ENCODE measurements around the gene RPL13. TPM values are rescaled to one million over a fixed set of nuclear protein-coding genes. Genes with fewer than 3 reads are reported as not detected.

RPL13 gene
- total and polyA plus RNA-seq, 9 of the 15 experiments (the other 6 are each of a cell fraction or from before 2014, with no cell fraction given), result 227 to 6,042 (median 1,633) TPM

DNA sequence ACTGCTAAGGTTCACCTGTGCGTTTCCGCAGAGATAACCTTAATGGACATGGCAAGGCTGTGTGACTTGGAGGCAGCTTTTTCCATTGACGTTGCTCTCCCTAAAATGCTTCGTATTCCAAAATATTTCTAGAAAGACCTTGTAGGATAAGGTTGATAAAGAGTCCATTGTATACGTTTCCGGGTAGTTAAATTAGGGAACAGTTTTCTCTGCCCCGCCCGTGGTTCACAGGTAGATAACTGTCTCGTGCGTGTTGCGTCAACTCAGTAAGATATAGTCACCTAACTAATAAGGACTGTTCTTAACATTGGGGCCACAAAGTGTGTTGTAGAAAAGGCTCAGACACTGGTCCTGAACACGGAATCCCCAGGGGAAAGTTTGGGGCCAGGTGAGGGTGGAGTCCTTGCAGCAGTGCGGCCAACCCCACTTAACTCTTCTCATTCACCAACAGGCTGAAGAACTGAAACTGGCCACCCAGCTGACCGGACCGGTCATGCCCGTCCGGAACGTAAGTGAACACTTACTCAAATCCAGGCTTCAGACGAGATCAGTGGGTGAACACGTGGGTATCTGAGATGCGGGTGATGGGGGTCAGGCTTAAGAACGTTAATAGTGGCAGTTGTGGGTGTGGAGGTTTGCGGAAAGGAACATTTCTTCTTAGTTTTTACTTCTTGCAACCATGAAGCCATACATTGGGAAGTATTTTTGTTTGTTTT lies 1.6 kb downstream of the RPL13 start (continued):
- TF ChIP-seq COPS2 (conservative IDR thresholded peaks at IDR 0.05), result no peak
- TF ChIP-seq SIN3A (IDR thresholded peaks at IDR 0.05; ENCODE audit: borderline replicate concordance in 2 of 2, control insufficient read depth in 1 of 2, low read depth in 2 of 2, low read length in 2 of 2), result peak; percentile 48 to 84; a peak in 2 of 4 replicates
- TF ChIP-seq TCF7L2 (IDR thresholded peaks at IDR 0.05; ENCODE audit: low read depth, low read length), result no peak
- TF ChIP-seq, protein P1, sequence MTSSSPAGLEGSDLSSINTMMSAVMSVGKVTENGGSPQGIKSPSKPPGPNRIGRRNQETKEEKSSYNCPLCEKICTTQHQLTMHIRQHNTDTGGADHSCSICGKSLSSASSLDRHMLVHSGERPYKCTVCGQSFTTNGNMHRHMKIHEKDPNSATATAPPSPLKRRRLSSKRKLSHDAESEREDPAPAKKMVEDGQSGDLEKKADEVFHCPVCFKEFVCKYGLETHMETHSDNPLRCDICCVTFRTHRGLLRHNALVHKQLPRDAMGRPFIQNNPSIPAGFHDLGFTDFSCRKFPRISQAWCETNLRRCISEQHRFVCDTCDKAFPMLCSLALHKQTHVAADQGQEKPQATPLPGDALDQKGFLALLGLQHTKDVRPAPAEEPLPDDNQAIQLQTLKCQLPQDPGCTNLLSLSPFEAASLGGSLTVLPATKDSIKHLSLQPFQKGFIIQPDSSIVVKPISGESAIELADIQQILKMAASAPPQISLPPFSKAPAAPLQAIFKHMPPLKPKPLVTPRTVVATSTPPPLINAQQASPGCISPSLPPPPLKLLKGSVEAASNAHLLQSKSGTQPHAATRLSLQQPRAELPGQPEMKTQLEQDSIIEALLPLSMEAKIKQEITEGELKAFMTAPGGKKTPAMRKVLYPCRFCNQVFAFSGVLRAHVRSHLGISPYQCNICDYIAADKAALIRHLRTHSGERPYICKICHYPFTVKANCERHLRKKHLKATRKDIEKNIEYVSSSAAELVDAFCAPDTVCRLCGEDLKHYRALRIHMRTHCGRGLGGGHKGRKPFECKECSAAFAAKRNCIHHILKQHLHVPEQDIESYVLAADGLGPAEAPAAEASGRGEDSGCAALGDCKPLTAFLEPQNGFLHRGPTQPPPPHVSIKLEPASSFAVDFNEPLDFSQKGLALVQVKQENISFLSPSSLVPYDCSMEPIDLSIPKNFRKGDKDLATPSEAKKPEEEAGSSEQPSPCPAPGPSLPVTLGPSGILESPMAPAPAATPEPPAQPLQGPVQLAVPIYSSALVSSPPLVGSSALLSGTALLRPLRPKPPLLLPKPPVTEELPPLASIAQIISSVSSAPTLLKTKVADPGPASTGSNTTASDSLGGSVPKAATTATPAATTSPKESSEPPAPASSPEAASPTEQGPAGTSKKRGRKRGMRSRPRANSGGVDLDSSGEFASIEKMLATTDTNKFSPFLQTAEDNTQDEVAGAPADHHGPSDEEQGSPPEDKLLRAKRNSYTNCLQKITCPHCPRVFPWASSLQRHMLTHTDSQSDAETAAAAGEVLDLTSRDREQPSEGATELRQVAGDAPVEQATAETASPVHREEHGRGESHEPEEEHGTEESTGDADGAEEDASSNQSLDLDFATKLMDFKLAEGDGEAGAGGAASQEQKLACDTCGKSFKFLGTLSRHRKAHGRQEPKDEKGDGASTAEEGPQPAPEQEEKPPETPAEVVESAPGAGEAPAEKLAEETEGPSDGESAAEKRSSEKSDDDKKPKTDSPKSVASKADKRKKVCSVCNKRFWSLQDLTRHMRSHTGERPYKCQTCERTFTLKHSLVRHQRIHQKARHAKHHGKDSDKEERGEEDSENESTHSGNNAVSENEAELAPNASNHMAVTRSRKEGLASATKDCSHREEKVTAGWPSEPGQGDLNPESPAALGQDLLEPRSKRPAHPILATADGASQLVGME (CRISPR knock-in tag; IDR thresholded peaks at IDR 0.05), result no peak
- no peak for TF ChIP-seq GTF2E2 (tag; IDR thresholded peaks at IDR 0.05)
- TF ChIP-seq TCF3 (CRISPR knock-in tag; IDR thresholded peaks at IDR 0.05), result no peak
- TF ChIP-seq EP400 (IDR thresholded peaks at IDR 0.05), result peak; percentile 29
- TF ChIP-seq, protein P2, sequence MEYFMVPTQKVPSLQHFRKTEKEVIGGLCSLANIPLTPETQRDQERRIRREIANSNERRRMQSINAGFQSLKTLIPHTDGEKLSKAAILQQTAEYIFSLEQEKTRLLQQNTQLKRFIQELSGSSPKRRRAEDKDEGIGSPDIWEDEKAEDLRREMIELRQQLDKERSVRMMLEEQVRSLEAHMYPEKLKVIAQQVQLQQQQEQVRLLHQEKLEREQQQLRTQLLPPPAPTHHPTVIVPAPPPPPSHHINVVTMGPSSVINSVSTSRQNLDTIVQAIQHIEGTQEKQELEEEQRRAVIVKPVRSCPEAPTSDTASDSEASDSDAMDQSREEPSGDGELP (CRISPR knock-in tag; IDR thresholded peaks at IDR 0.05; ENCODE audit: borderline replicate concordance), result peak; percentile 68
- TF ChIP-seq, protein P3, sequence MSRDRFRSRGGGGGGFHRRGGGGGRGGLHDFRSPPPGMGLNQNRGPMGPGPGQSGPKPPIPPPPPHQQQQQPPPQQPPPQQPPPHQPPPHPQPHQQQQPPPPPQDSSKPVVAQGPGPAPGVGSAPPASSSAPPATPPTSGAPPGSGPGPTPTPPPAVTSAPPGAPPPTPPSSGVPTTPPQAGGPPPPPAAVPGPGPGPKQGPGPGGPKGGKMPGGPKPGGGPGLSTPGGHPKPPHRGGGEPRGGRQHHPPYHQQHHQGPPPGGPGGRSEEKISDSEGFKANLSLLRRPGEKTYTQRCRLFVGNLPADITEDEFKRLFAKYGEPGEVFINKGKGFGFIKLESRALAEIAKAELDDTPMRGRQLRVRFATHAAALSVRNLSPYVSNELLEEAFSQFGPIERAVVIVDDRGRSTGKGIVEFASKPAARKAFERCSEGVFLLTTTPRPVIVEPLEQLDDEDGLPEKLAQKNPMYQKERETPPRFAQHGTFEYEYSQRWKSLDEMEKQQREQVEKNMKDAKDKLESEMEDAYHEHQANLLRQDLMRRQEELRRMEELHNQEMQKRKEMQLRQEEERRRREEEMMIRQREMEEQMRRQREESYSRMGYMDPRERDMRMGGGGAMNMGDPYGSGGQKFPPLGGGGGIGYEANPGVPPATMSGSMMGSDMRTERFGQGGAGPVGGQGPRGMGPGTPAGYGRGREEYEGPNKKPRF (IDR thresholded peaks at IDR 0.05; ENCODE audit: low read depth, low read length), result no peak
- TF ChIP-seq ZNF551 (CRISPR knock-in tag; IDR thresholded peaks at IDR 0.05), result no peak
- TF ChIP-seq KDM5B (IDR thresholded peaks at IDR 0.05; ENCODE audit: insufficient replicate concordance, low read depth, low read length), result peak; percentile 0
- TF ChIP-seq FIP1L1 (IDR thresholded peaks at IDR 0.05; ENCODE audit: low read depth, low read length, poor library complexity, severe bottlenecking), result no peak
- TF ChIP-seq BACH1 (tag; IDR thresholded peaks at IDR 0.05), result no peak
- TF ChIP-seq ZNF696 (CRISPR knock-in tag; conservative IDR thresholded peaks at IDR 0.05), result no peak
- TF ChIP-seq, protein P4, sequence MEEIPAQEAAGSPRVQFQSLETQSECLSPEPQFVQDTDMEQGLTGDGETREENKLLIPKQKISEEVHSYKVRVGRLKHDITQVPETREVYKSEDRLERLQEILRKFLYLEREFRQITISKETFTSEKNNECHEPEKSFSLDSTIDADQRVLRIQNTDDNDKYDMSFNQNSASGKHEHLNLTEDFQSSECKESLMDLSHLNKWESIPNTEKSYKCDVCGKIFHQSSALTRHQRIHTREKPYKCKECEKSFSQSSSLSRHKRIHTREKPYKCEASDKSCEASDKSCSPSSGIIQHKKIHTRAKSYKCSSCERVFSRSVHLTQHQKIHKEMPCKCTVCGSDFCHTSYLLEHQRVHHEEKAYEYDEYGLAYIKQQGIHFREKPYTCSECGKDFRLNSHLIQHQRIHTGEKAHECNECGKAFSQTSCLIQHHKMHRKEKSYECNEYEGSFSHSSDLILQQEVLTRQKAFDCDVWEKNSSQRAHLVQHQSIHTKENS (CRISPR knock-in tag; IDR thresholded peaks at IDR 0.05), result no peak
